NCI-H774 (cell line): ENCODE measurements around the gene TMEM238.
"Not testable (repeated sequence)": the region's sequence is repeated elsewhere in the genome, so short reads cannot be mapped to it uniquely, and the experiment has no call there.

ENCODE experiments used
- DNase-seq: peaks from one replicate; lab custom pipeline; 2025; lab: John Stamatoyannopoulos, UW

Gene TMEM238

GRCh38 chr19:55401390-55401789 lies 17.3 kb upstream of the TMEM238 start:
- not testable (repeated sequence) for DNase-seq

- no peak for DNase-seq
These were observed 16.4 kb upstream of the TMEM238 start for GRCh38 chr19:55400281-55401087.

GRCh38 chr19:55398200-55398925 lies 14.3 kb upstream of the TMEM238 start:
- DNase-seq, result no peak

GRCh38 chr19:55392820-55393761 lies 9.0 kb upstream of the TMEM238 start:
- no peak for DNase-seq

- DNase-seq, result no peak
These were observed 7.9 kb upstream of the TMEM238 start for GRCh38 chr19:55391702-55392615.

GRCh38 chr19:55391191-55391670 lies 7.1 kb upstream of the TMEM238 start:
- DNase-seq, result no peak

GRCh38 chr19:55390461-55390880 lies 6.4 kb upstream of the TMEM238 start:
- no peak for DNase-seq

GRCh38 chr19:55389386-55390317 lies 5.6 kb upstream of the TMEM238 start:
- no peak for DNase-seq

GRCh38 chr19:55387736-55388497 lies 3.8 kb upstream of the TMEM238 start:
- no peak for DNase-seq

GRCh38 chr19:55386493-55386971 lies 2.4 kb upstream of the TMEM238 start:
- DNase-seq, result no peak

GRCh38 chr19:55385724-55386492 lies 1.8 kb upstream of the TMEM238 start, which contains the start of gene RPL28:
TSS of gene RPL28 (plus strand) at chr19:55385932. CDS start at chr19:55386358, 426 bp downstream.
- peak; percentile 98 for DNase-seq

- peak; percentile 92 for DNase-seq
These were observed 1.0 kb upstream of the TMEM238 start for GRCh38 chr19:55384920-55385723.

GRCh38 chr19:55383279-55384130 lies 587 bp downstream of the TMEM238 start:
- DNase-seq, result peak; percentile 45

GRCh38 chr19:55382522-55383054 lies 1.5 kb downstream of the TMEM238 start:
- no peak for DNase-seq

GRCh38 chr19:55382013-55382412 lies 2.1 kb downstream of the TMEM238 start:
- DNase-seq, result no peak

GRCh38 chr19:55379174-55379573 lies 4.9 kb downstream of the TMEM238 start:
- DNase-seq, result no peak
